Measurements from ENCODE around the gene NFRKB. TPM values are rescaled to one million over a fixed set of nuclear protein-coding genes. Genes with fewer than 3 reads are reported as not detected.

Gene NFRKB
- total RNA-seq (10 to 100 TPM; 11.0 to 18.3 (median 12.6) TPM), polyA plus RNA-seq (10 to 100 TPM; 12.6 to 13.2 TPM)

DNA sequence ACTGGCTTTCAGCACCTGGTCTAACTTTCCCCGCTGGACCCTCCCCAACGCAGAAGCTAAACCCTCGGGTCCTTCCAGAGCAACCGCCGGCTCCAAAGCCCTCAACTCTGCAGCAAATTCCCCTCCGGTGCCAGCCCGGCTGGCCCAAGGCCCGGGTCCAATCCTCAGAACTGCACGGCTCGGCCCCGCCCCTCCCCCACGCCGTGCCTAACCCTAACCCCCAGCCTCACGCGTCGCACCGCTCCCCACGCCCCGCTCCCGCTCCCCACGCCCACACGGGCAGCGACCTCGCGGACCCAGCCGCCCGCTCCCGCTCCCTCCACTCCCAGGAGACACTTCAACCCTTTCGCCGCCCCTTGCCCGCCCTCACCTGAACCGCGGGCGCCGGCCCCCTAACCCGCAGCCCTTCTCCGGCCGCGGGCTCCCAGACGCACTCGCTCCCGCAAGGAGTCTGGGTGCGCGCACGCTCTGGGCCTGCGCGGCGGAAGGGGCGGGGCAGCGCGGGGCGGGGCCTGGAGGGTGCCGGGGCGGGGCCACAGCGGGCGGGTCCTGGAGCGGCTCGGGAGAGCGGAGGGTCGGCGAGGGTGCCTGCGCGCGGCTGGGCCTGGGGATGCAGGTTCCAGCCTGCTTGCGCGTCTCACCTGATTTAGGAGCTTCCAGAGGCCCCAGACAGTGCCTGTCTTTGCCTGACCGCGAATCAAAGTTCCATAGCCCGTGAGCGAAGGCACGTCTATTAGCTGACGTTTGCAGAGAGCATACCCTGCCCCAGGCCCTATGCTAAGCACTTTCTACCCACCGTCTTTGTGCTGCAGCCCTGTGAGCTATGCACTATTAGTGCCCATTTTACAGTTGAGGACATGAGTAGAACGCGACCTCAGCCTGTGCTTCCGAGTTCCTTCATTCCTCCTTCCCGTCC, at the start of gene NFRKB:
Gene NFRKB (minus strand): TSS at position 453 of the 916 bp plus-strand sequence. CDS start 2,729 bp downstream, outside the sequence.
- DNase-seq (peak; percentile 79 to 98 (median 90)), FAIRE-seq (no peak), ATAC-seq (peak; percentile 98 to 100 (median 99))
- TF ChIP-seq, protein P1, sequence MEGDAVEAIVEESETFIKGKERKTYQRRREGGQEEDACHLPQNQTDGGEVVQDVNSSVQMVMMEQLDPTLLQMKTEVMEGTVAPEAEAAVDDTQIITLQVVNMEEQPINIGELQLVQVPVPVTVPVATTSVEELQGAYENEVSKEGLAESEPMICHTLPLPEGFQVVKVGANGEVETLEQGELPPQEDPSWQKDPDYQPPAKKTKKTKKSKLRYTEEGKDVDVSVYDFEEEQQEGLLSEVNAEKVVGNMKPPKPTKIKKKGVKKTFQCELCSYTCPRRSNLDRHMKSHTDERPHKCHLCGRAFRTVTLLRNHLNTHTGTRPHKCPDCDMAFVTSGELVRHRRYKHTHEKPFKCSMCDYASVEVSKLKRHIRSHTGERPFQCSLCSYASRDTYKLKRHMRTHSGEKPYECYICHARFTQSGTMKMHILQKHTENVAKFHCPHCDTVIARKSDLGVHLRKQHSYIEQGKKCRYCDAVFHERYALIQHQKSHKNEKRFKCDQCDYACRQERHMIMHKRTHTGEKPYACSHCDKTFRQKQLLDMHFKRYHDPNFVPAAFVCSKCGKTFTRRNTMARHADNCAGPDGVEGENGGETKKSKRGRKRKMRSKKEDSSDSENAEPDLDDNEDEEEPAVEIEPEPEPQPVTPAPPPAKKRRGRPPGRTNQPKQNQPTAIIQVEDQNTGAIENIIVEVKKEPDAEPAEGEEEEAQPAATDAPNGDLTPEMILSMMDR (IDR thresholded peaks at IDR 0.05): no peak
- H3K27ac ChIP-seq: peak within 1 kb of the TSS; percentile 40 to 79 (median 56)
- H3K27me3 ChIP-seq: no peaks in the 10 kb centered on the region
- H3K4me1 ChIP-seq: peaks cover 0 to 8% (median 0%) of the 10 kb centered on the region in 3 donors
- 0 to 1% methylated on average over 52 to 77 of the region's 77 CpGs for WGBS, 2 donors
- H3K9me3 ChIP-seq: no peaks in the 10 kb centered on the region
- peak within 1 kb of the TSS; percentile 75 to 93 (median 86) for H3K4me3 ChIP-seq
- no peaks in the 10 kb centered on the region for H3K36me3 ChIP-seq
- intact Hi-C loops (cut with DNase I): no loop called here

DNA sequence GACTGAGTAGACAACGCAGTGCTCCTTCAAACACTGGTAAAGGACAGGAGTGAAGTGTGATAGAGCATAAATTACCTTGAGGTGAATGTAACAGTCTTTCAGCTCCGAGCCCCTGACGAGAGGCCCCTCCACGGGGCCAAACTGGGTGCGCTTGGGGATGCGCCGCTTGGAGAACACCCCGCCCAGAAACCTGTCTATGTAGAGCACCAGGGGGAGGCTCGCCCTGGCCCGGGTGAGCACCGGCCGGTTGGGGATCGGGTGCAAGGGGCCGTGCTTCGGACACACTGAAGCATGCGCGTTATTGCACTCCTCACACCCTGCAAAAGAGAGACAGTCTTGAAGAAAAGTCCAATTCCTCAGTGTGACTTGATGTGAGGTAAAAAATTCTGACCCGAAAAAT, 49.3 kb upstream of the NFRKB start:
- Histone ChIP-seq H3K27ac (no peak overlapping the region), H3K4me1 (no peaks in the 10 kb centered on the region), H3K27me3 (no peaks in the 10 kb centered on the region), H3K36me3 (peaks cover 0 to 3% (median 2%) of the 10 kb centered on the region in 3 donors), H3K4me3 (no peak overlapping the region), H3K9me3 (no peaks in the 10 kb centered on the region)
- no peak for ATAC-seq
- TF ChIP-seq, protein P1 (IDR thresholded peaks at IDR 0.05): no peak
- FAIRE-seq: no peak
- WGBS, 2 donors: 97 to 98% methylated on average over 18 of the region's 18 CpGs
- intact Hi-C loops (cut with DNase I): no loop called here
- DNase-seq: no peak

DNA sequence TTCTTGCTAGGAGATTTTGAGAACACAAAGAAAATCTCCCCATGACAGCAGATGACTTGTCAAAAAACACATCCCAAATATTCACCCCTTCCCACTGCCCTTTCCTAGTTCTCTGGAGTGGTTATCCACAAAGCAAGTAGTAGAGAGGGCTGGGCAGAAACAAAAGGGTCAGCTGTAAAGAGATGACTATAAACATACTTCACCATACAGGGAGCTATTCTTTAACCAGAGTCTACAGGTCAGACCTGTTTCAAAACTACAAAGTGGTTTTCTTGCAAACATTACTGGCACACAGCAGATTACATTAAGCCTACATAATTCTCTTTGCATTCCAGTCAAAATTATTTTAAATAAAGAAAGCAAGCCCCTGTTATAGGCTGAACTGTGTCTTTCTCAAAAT, 47.7 kb upstream of the NFRKB start:
- DNase-seq (no peak), ATAC-seq (no peak), FAIRE-seq (no peak)
- H3K4me3 ChIP-seq: no peak overlapping the region
- no peaks in the 10 kb centered on the region for H3K9me3 ChIP-seq
- H3K4me1 ChIP-seq: no peaks in the 10 kb centered on the region
- no peaks in the 10 kb centered on the region for H3K27me3 ChIP-seq
- H3K36me3 ChIP-seq: peaks cover 0 to 3% (median 2%) of the 10 kb centered on the region in 3 donors
- H3K27ac ChIP-seq: no peak overlapping the region
- TF ChIP-seq, protein P1 (IDR thresholded peaks at IDR 0.05): no peak
- intact Hi-C loops (cut with DNase I): no loop called here

DNA sequence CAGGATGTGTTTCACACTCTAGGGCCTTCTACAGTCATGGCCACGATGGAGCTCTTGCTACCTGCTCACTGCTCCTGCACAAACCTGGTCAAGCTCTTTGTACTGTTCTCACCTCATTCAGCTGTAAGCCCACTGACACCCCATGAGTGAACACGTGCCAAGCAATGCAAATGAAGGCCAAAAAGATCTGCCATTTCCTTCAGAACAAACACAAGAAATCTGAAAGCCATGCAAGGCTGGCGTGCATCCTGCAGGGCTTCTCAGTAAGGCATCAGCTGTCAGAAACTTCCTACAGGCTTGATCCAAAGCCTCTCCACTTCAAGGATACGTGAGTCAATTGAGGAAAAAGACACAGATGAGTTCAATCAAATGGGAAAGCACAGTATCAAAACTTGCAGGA, 44.1 kb upstream of the NFRKB start:
- Histone ChIP-seq H3K36me3 (no peaks in the 10 kb centered on the region), H3K27me3 (no peaks in the 10 kb centered on the region), H3K4me1 (no peaks in the 10 kb centered on the region), H3K4me3 (no peak overlapping the region), H3K27ac (no peak overlapping the region), H3K9me3 (no peaks in the 10 kb centered on the region)
- TF ChIP-seq, protein P1 (IDR thresholded peaks at IDR 0.05): no peak
- intact Hi-C loops (cut with DNase I): no loop called here
- ATAC-seq: no peak
- no peak for FAIRE-seq
- no peak for DNase-seq
- 86 to 91% methylated on average over 4 of the region's 4 CpGs for WGBS, 2 donors

DNA sequence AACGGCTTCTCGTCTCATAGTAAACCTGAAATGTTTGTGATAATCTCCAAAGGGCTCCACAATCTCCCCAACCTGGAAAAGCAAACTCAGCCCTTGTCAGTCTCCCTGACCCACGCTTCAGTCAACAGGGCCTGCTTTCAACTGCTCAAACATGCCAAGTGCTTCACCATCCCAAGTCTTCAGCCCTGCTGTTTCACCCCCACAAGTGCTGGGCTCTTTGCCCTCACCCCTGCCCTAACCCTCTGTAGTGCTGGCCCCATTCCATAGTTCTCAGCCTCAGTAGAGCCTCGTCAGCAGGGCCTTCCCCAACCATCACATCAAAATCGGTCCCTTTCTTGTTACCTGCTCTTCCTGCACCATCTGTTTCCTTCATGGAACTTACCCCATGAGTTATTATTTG, 43.4 kb upstream of the NFRKB start:
- H3K27me3 ChIP-seq: no peaks in the 10 kb centered on the region
- ATAC-seq: no peak

More for the DNA sequence above, 43.4 kb upstream of the NFRKB start:
- 62 to 64% methylated on average over 5 of the region's 5 CpGs for WGBS, 2 donors
- Histone ChIP-seq H3K36me3 (no peaks in the 10 kb centered on the region), H3K4me3 (no peak overlapping the region), H3K9me3 (no peaks in the 10 kb centered on the region), H3K4me1 (no peaks in the 10 kb centered on the region), H3K27ac (no peak overlapping the region)
- intact Hi-C loops (cut with DNase I): no loop called here
- TF ChIP-seq, protein P1 (IDR thresholded peaks at IDR 0.05): no peak
- FAIRE-seq (no peak), DNase-seq (no peak)

Data from pancreas (tissue), 10 donors.